Measurements from ENCODE around the gene SFRP4. TPM values are rescaled to one million over a fixed set of nuclear protein-coding genes. Genes with fewer than 3 reads are reported as not detected.

SFRP4 gene
- total RNA-seq, 1 experiment from 2014 or later: 0.86 TPM

Other genes with a start within 250 kb of the SFRP4 start
- gene GPR141, start 233.1 kb downstream of the SFRP4 start, total RNA-seq (2014; rRNA removed; shearing (Covaris generic)): not detected in 2 replicates
- gene NME8, start 68.2 kb downstream of the SFRP4 start, total RNA-seq (2014; rRNA removed; shearing (Covaris generic)): not detected in 2 replicates
- 66.3 and 73.0 TPM in 2 replicates for gene EPDR1, start 3.8 kb upstream of the SFRP4 start, total RNA-seq (2014; rRNA removed; shearing (Covaris generic))

Measured in M059J (cell line).